GM12891 (cell line): ENCODE measurements around the gene MAP7D3.
"Not testable (repeated sequence)": the region's sequence is repeated elsewhere in the genome, so short reads cannot be mapped to it uniquely, and the experiment has no call there.

Experiments
- DNase-seq: peaks from one replicate; pipeline ENCODE4 v3.0.0; 2011; ENCODE audit warnings: low spot score; ENCODE audit not compliant: insufficient read length
- FAIRE-seq: peaks from 2 replicates; lab custom pipeline; 2011; peaks lifted over from hg19 to GRCh38; lab: Jason Lieb, UNC
- PAX5 ChIP-seq: IDR thresholded peaks from 2 replicates; pipeline ENCODE4 v1.6.1; 2011; ENCODE audit warnings: low read length, moderate library complexity, mild to moderate bottlenecking; ENCODE audit not compliant: insufficient read depth, severe bottlenecking
- POLR2A ChIP-seq: IDR thresholded peaks from 2 replicates; pipeline ENCODE4 v1.6.1; 2011; ENCODE audit warnings: low read depth, low read length, control low read depth
- POLR2AphosphoS5 ChIP-seq: IDR thresholded peaks from 2 replicates; pipeline ENCODE4 v1.6.1; 2011; ENCODE audit warnings: low read depth, low read length, control low read depth
- POU2F2 ChIP-seq: IDR thresholded peaks from 2 replicates; pipeline ENCODE4 v1.6.1; 2011; ENCODE audit warnings: low read depth, mild to moderate bottlenecking, control low read depth, low read length, moderate library complexity
- SPI1 ChIP-seq: IDR thresholded peaks from 2 replicates; pipeline ENCODE4 v1.6.1; 2011; ENCODE audit warnings: low read depth, low read length, control low read depth
- TAF1 ChIP-seq: IDR thresholded peaks from 2 replicates; pipeline ENCODE4 v1.6.1; 2011; ENCODE audit warnings: low read depth, low read length, control low read depth

Gene MAP7D3

DNA sequence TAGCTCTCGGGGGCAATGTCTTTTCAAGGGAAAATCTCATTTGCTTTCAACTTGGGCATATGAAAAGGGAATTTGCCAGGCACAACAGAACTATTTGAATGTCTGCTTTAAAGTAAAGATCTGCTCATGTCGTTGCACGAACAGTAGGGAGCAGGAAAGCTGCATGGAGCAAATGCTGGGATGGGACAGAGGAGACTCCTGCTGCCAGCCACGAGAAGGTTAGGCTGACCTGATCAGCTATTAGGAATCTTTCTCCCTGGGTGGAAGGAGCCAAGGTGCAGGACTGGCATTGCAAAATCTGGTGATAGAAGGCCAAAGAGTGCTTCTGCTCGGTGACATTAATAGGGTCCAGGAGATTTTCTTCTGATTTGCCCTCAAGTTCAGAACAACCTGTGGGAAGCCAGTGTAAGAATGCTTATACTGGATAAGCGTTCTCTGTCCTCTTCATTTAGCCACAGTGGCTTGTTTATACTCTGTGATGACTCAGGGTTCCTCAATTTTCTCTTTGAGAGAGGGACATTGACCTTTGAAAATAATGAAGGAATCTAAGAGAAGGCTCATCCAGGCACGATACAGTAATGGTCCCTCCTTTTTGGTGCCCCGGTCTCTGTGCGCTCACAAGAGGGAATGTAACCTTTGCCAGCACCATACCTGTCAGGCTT is 80.9 kb downstream of the MAP7D3 start:
- no peak for DNase-seq
- no peak for FAIRE-seq
- no peak for TF ChIP-seq SPI1
- TF ChIP-seq TAF1, result no peak
- TF ChIP-seq PAX5, result no peak
- no peak for TF ChIP-seq POLR2AphosphoS5
- TF ChIP-seq POLR2A, result no peak
- TF ChIP-seq POU2F2, result no peak

DNA sequence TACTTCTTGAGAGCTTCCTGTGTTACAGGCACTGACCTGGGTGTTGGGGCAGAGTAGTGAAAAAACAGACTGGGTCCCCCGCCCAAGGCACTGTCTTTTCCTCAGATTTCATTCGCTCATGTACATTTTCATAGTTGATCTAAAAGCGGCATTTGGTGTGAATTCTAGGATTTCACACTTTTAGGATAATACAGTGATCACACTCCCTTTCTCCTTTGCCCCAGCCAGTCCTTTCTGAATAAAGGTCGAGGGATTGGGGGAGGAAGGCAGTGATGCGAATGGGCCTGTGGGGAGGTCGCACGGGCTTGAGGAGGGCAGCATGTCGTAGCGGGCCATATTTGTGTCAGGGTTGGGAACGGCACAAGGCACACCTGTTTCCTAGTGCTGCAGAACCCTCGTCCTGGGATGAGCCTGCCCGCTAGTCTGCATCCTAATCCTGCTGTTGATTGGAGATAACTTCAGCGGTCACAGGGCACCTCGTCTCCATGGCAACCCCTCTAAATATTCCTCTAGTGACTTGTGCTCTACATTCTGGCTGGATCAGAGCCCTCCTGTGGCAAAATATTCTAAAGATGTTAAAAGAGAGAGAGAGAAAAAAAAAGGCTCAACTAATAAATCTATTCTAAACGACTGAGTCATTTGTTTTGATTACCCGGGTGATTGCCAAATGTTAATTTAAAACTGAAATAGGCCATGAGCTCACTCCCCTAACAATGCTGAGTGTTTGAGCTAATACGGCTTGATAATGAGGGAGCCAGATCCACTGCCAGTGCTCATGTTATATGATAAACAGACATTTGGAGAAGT is 82.1 kb downstream of the MAP7D3 start:
- TF ChIP-seq POLR2AphosphoS5, result no peak
- no peak for TF ChIP-seq TAF1
- TF ChIP-seq POU2F2, result no peak
- no peak for TF ChIP-seq PAX5
- TF ChIP-seq SPI1, result no peak
- TF ChIP-seq POLR2A, result no peak
- FAIRE-seq (no peak), DNase-seq (no peak)

DNA sequence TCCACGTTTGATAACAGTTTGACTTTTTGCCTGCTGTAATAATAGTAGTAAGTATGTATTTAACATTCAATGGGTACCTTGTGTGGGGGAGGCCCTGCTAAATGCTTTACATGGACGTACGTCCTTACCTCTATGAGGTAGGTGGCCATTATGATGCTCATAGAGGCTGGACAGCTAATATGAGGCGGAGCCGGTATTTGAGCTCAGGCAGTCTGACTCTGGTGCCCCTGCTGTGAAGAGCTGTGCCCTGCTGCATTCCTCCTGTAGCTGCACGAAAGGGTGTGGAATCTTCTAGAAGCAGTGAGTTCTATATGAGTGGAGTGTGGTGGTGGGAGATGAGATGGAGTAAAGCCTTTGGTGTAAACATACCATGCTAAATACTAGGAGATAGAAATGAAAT is 83.2 kb downstream of the MAP7D3 start:
- DNase-seq, FAIRE-seq: not testable (repeated sequence)

DNA sequence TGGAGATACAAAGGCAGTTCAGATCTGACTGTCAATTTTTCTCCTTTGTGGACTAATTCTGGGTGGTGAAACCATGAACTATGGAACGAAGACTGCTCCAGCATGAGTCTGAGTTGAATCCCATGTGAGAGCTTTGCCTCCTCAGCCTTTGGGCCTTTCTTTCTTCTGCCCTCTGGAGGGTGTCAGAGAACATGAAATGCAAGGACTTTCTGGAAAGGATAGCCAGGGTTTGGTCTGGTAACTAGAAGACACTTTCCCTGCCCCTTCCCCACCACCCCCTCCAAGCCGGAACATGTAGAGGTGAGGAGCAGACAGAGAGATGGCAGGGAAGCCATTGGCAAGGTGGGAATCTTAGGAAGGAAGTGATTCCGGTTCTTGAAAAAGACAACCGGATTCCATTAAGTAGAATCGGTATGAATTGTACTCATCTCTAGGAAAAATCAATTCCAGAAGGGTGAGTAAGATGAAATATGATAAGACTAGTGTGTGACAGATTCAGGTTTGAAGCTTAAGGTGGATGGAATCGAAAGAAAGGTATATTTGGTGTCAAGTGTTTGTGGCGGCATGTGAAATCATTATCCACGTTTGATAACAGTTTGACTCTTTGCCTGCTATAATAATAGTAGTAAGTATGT is 84.9 kb downstream of the MAP7D3 start:
- DNase-seq, result no peak
- TF ChIP-seq TAF1 (no peak), POLR2A (no peak)
- FAIRE-seq, result no peak

DNA sequence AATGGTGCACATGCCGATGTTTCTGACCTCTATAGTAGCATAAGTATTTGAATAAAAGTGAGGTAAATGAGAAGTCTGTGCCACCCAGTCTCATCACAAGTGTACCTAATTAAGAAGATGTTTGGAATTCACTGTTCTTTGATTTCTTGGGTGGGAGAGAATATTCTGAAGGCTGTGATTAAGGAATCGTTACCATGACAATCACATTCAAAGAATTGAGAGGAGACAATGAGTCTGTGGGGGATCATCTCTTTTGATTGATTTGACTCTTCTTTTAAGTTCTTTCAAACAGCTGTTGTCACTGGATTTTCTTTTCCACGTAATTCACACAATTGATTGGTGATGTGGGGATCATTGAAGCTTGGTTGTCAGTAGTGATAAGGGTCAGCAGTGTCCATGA is 85.8 kb downstream of the MAP7D3 start:
- TF ChIP-seq POLR2A (no peak), POLR2AphosphoS5 (no peak), SPI1 (no peak), TAF1 (no peak), POU2F2 (no peak), PAX5 (no peak)
- no peak for DNase-seq
- FAIRE-seq, result no peak

DNA sequence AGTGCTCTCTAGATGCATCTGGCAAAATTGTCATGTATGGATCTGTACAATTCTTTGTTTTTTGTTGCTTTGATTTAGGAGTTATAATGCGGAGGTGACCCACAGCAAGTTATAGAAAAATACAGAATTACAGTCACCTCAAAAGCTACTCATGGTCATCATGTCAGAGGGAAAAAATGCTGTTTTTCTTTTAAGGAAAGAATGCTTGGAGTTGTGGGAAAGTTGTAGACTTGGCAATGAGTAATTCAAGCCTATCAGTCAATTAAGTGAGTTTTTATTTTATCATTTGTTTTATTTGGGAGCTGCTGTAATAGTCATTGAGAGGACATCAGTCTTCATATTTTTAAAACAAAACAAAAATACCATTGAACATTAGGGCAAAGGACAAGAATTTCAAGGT is 87.5 kb downstream of the MAP7D3 start:
- FAIRE-seq (no peak), DNase-seq (no peak)
- TF ChIP-seq SPI1 (no peak), POLR2A (no peak), TAF1 (no peak), POU2F2 (no peak), POLR2AphosphoS5 (no peak), PAX5 (no peak)
